8988T (cell line): Measurements from ENCODE around the gene SEPTIN12.

Experiments used
- DNase-seq: peaks from one replicate; pipeline ENCODE4 v3.0.0; 2011

SEPTIN12 gene

GRCh38 chr16:4787627-4788482 is at the start of gene SEPTIN12:
TSS of gene SEPTIN12 (minus strand) at chr16:4788345. CDS start at chr16:4787645, 700 bp downstream.
- DNase-seq = no peak

GRCh38 chr16:4836727-4837126 is 48.6 kb upstream of the SEPTIN12 start:
- no peak for DNase-seq

- DNase-seq = no peak
Observed at GRCh38 chr16:4833584-4833983, 45.4 kb upstream of the SEPTIN12 start.

- no peak for DNase-seq
Observed at GRCh38 chr16:4832698-4833343, 44.7 kb upstream of the SEPTIN12 start.

- DNase-seq = no peak
Observed at GRCh38 chr16:4831616-4832015, 43.5 kb upstream of the SEPTIN12 start.

GRCh38 chr16:4830408-4830807 is 42.3 kb upstream of the SEPTIN12 start:
- DNase-seq = no peak

GRCh38 chr16:4828567-4829321 is 40.6 kb upstream of the SEPTIN12 start:
- no peak for DNase-seq

- no peak for DNase-seq
Observed at GRCh38 chr16:4826980-4827379, 38.8 kb upstream of the SEPTIN12 start.

- no peak for DNase-seq
Observed at GRCh38 chr16:4826526-4826925, 38.4 kb upstream of the SEPTIN12 start.

GRCh38 chr16:4825196-4825595 is 37.1 kb upstream of the SEPTIN12 start:
- DNase-seq = no peak

- DNase-seq = no peak
Observed at GRCh38 chr16:4820652-4821051, 32.5 kb upstream of the SEPTIN12 start.

GRCh38 chr16:4814542-4815173 is 26.5 kb upstream of the SEPTIN12 start:
- DNase-seq = no peak

- DNase-seq = no peak
Observed at GRCh38 chr16:4814046-4814445, 25.9 kb upstream of the SEPTIN12 start.

- DNase-seq = no peak
Observed at GRCh38 chr16:4813251-4814003, 25.3 kb upstream of the SEPTIN12 start.

GRCh38 chr16:4811773-4812172 is 23.6 kb upstream of the SEPTIN12 start:
- no peak for DNase-seq

GRCh38 chr16:4811242-4811641 is 23.1 kb upstream of the SEPTIN12 start:
- no peak for DNase-seq

- DNase-seq = no peak
Observed at GRCh38 chr16:4806280-4806679, 18.1 kb upstream of the SEPTIN12 start.

GRCh38 chr16:4805231-4805630 is 17.1 kb upstream of the SEPTIN12 start:
- no peak for DNase-seq

GRCh38 chr16:4803898-4804762 is 16.0 kb upstream of the SEPTIN12 start:
- DNase-seq = no peak

- no peak for DNase-seq
Observed at GRCh38 chr16:4803401-4803844, 15.3 kb upstream of the SEPTIN12 start.

- DNase-seq = peak; percentile 79
Observed at GRCh38 chr16:4802659-4803287, 14.6 kb upstream of the SEPTIN12 start.
